Measurements from ENCODE around the gene CPLX4. TPM values are rescaled to one million over a fixed set of nuclear protein-coding genes. Genes with fewer than 3 reads are reported as not detected.

CPLX4 gene
- total RNA-seq, 6 experiments from 2014 or later = not detected

- DNase-seq = no peak
- Mint-ChIP-seq H3K27ac (no peak overlapping the region), H3K4me1 (ENCODE audit: low read depth) (no peaks in the 10 kb centered on the region), H3K9me3 (no peaks in the 10 kb centered on the region), H3K36me3 (ENCODE audit: low read depth) (no peaks in the 10 kb centered on the region), H3K4me3 (no peak overlapping the region), H3K27me3 (ENCODE audit: insufficient read depth) (peaks cover 57% of the 10 kb centered on the region)
- TF ChIP-seq CTCF (IDR thresholded peaks at IDR 0.05) = no peak
Measured at GRCh38 chr18:59279722-59280121, 38.7 kb downstream of the CPLX4 start.

- Mint-ChIP-seq H3K27me3 (ENCODE audit: insufficient read depth) (peaks cover 57% of the 10 kb centered on the region), H3K27ac (no peak overlapping the region), H3K4me1 (ENCODE audit: low read depth) (no peaks in the 10 kb centered on the region), H3K4me3 (no peak overlapping the region), H3K36me3 (ENCODE audit: low read depth) (no peaks in the 10 kb centered on the region), H3K9me3 (no peaks in the 10 kb centered on the region)
- no peak for TF ChIP-seq CTCF (IDR thresholded peaks at IDR 0.05)
- DNase-seq = no peak
Measured at GRCh38 chr18:59279193-59279592, 39.3 kb downstream of the CPLX4 start.

- no peak for DNase-seq
- Mint-ChIP-seq H3K27me3 (ENCODE audit: insufficient read depth) (peaks cover 58% of the 10 kb centered on the region), H3K36me3 (ENCODE audit: low read depth) (no peaks in the 10 kb centered on the region), H3K9me3 (no peaks in the 10 kb centered on the region), H3K27ac (no peak overlapping the region), H3K4me3 (no peak overlapping the region), H3K4me1 (ENCODE audit: low read depth) (no peaks in the 10 kb centered on the region)
- TF ChIP-seq CTCF (IDR thresholded peaks at IDR 0.05) = no peak
Measured at GRCh38 chr18:59278793-59279192, 39.7 kb downstream of the CPLX4 start.

GRCh38 chr18:59276047-59276446, 42.4 kb downstream of the CPLX4 start:
- H3K9me3 Mint-ChIP-seq = no peaks in the 10 kb centered on the region; the same call in 1 of the 2 replicates
- H3K36me3 Mint-ChIP-seq (ENCODE audit: low read depth) = no peaks in the 10 kb centered on the region
- peaks cover 5% of the 10 kb centered on the region; the same call in 1 of the 2 replicates for H3K4me1 Mint-ChIP-seq (ENCODE audit: low read depth)
- H3K4me3 Mint-ChIP-seq = no peak overlapping the region
- H3K27ac Mint-ChIP-seq = no peak overlapping the region
- DNase-seq = no peak
- no peak for TF ChIP-seq CTCF (IDR thresholded peaks at IDR 0.05)
- H3K27me3 Mint-ChIP-seq (ENCODE audit: insufficient read depth) = peaks cover 54% of the 10 kb centered on the region

- Mint-ChIP-seq H3K27me3 (ENCODE audit: insufficient read depth) (peaks cover 57% of the 10 kb centered on the region), H3K4me3 (no peak overlapping the region), H3K9me3 (no peaks in the 10 kb centered on the region; the same call in 1 of the 2 replicates), H3K36me3 (ENCODE audit: low read depth) (no peaks in the 10 kb centered on the region), H3K4me1 (ENCODE audit: low read depth) (peaks cover 7% of the 10 kb centered on the region; the same call in 1 of the 2 replicates), H3K27ac (no peak overlapping the region)
- no peak for DNase-seq
- TF ChIP-seq CTCF (IDR thresholded peaks at IDR 0.05) = no peak
Measured at GRCh38 chr18:59275406-59275949, 43.0 kb downstream of the CPLX4 start.
